ENCODE data around the gene ORC6. TPM values are rescaled to one million over a fixed set of nuclear protein-coding genes. Genes with fewer than 3 reads are reported as not detected.

ORC6 gene
- total and polyA plus RNA-seq, 9 of the 15 experiments (the other 6 are each of a cell fraction or from before 2014, with no cell fraction given): 18.7 to 71.4 (median 47.0) TPM

DNA sequence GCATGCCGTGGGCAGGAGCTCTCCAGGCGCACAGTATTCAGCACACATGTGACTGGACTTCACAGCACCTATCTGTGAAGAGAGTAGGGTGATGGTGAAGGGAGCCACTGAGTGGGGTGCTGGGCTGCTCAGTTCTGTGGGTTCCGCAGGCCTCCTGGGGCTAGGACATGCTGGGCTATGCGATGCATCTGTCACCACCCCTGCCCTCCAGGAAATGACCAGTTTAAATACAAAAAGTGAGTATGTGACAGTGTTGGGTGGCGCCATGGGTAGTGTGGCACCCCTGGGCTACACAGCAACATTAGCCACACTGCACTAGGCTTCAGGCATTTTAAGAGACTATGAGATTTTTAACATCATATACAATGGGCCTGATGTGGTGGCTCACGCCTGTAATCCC is 30.1 kb downstream of the ORC6 start:
- TF ChIP-seq ELK1 (CRISPR knock-in tag; IDR thresholded peaks at IDR 0.05) (no peak), ZNF282 (CRISPR knock-in tag; IDR thresholded peaks at IDR 0.05) (no peak), PRMT5 (CRISPR knock-in tag; IDR thresholded peaks at IDR 0.05) (no peak), MTA2 (IDR thresholded peaks at IDR 0.05; ENCODE audit: low read depth) (no peak), XRCC5 (IDR thresholded peaks at IDR 0.05; ENCODE audit: low read depth, low read length) (no peak), TAF15 (IDR thresholded peaks at IDR 0.05; ENCODE audit: low read depth, low read length) (no peak), ARHGAP35 (IDR thresholded peaks at IDR 0.05; ENCODE audit: partially characterized antibody) (no peak), MECOM (CRISPR knock-in tag; IDR thresholded peaks at IDR 0.05) (no peak), ARID3B (CRISPR knock-in tag; IDR thresholded peaks at IDR 0.05; ENCODE audit: borderline replicate concordance) (no peak), NELFE (IDR thresholded peaks at IDR 0.05; ENCODE audit: insufficient read depth, insufficient read length) (no peak), ZNF830 (CRISPR knock-in tag; IDR thresholded peaks at IDR 0.05) (no peak)
- TF ChIP-seq, protein P1, sequence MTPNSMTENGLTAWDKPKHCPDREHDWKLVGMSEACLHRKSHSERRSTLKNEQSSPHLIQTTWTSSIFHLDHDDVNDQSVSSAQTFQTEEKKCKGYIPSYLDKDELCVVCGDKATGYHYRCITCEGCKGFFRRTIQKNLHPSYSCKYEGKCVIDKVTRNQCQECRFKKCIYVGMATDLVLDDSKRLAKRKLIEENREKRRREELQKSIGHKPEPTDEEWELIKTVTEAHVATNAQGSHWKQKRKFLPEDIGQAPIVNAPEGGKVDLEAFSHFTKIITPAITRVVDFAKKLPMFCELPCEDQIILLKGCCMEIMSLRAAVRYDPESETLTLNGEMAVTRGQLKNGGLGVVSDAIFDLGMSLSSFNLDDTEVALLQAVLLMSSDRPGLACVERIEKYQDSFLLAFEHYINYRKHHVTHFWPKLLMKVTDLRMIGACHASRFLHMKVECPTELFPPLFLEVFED (CRISPR knock-in tag; conservative IDR thresholded peaks at IDR 0.05): no peak
- TF ChIP-seq, protein P2, sequence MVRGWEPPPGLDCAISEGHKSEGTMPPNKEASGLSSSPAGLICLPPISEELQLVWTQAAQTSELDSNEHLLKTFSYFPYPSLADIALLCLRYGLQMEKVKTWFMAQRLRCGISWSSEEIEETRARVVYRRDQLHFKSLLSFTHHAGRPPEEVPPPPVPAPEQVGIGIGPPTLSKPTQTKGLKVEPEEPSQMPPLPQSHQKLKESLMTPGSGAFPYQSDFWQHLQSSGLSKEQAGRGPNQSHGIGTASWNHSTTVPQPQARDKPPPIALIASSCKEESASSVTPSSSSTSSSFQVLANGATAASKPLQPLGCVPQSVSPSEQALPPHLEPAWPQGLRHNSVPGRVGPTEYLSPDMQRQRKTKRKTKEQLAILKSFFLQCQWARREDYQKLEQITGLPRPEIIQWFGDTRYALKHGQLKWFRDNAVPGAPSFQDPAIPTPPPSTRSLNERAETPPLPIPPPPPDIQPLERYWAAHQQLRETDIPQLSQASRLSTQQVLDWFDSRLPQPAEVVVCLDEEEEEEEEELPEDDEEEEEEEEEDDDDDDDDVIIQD (CRISPR knock-in tag; IDR thresholded peaks at IDR 0.05): no peak
- TF ChIP-seq, protein P3, sequence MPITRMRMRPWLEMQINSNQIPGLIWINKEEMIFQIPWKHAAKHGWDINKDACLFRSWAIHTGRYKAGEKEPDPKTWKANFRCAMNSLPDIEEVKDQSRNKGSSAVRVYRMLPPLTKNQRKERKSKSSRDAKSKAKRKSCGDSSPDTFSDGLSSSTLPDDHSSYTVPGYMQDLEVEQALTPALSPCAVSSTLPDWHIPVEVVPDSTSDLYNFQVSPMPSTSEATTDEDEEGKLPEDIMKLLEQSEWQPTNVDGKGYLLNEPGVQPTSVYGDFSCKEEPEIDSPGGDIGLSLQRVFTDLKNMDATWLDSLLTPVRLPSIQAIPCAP (CRISPR knock-in tag; IDR thresholded peaks at IDR 0.05; ENCODE audit: borderline replicate concordance): no peak
- no peak for DNase-seq (ENCODE audit: extremely low read depth in 1 of 4, low spot score in 3 of 4)
- Histone ChIP-seq H3K27me3 (ENCODE audit: control insufficient read depth in 2 of 2, insufficient read depth in 2 of 2, low read length in 2 of 2) (no peaks in the 10 kb centered on the region), H3K4me1 (replicated peaks in 1 of 2; ENCODE audit: control insufficient read depth in 2 of 2, insufficient read depth in 2 of 2, low read length in 2 of 2) (no peaks in the 10 kb centered on the region), H3K27ac (ENCODE audit: extremely low read depth, low read depth, low read length) (no peak overlapping the region), H2AFZ (ENCODE audit: low read depth, low read length) (no peak overlapping the region), H3K4me3 (no peak overlapping the region), H3K4me2 (ENCODE audit: insufficient read depth, low read length) (no peak overlapping the region), H4K20me1 (replicated peaks; ENCODE audit: control insufficient read depth, insufficient read depth, low read length) (0 out of 2 replicates have a peak, but pooled peaks cover 3% of the 10 kb centered on the region), H3K36me3 (ENCODE audit: control insufficient read depth, insufficient read depth, low read length) (no peaks in the 10 kb centered on the region), H3K9me1 (ENCODE audit: control insufficient read depth, insufficient read depth, low read length) (no peaks in the 10 kb centered on the region), H3K9me3 (replicated peaks; ENCODE audit: control insufficient read depth, insufficient read depth, low read depth, low read length) (no peaks in the 10 kb centered on the region), H3K79me2 (ENCODE audit: control insufficient read depth, insufficient read depth, low read length) (no peaks in the 10 kb centered on the region), H3K9ac (ENCODE audit: insufficient read depth in 1 of 2, low read depth in 2 of 2, low read length in 2 of 2) (no peak overlapping the region)
- 66% methylated on average over 6 of the region's 6 CpGs for WGBS (ENCODE audit: insufficient coverage, low coverage, missing lambda C conversion rate)
- POLR2A ChIA-PET: no interaction called here
- in situ Hi-C loops (cut with MboI): no loop called here
- BruUV-seq (replicated peaks): no TSS peak
- no peak for ATAC-seq
- FAIRE-seq: no peak
- CTCF ChIA-PET (ENCODE audit: low intra/inter-chr PET ratio): no interaction called here
- intact Hi-C loops (cut with micrococcal nuclease): no loop called here
